Nephron (organoid): ENCODE results near the gene NRBF2.

Source experiments
- H3K27ac Mint-ChIP-seq, 3 experiments: 2 replicates each; pipeline ENCODE4 v1.8.0; 2020; ENCODE audit warnings: mixed read lengths in 3 of 3, mild to moderate bottlenecking in 2 of 3, moderate library complexity in 1 of 3
- H3K27me3 Mint-ChIP-seq: 2 replicates; pipeline ENCODE4 v1.8.0; 2021; ENCODE audit warnings: low read depth, mild to moderate bottlenecking, moderate library complexity, mixed read lengths
- H3K36me3 Mint-ChIP-seq: 2 replicates; pipeline ENCODE4 v1.8.0; 2020; ENCODE audit warnings: low read depth, mixed read lengths
- H3K4me1 Mint-ChIP-seq: 2 replicates; pipeline ENCODE4 v1.8.0; 2020; ENCODE audit warnings: mixed read lengths
- H3K4me3 Mint-ChIP-seq, 3 experiments: 2 replicates each; pipeline ENCODE4 v1.8.0; 2020; ENCODE audit warnings: mild to moderate bottlenecking in 3 of 3, mixed read lengths in 3 of 3, moderate library complexity in 2 of 3
- H3K9me3 Mint-ChIP-seq: 2 replicates; pipeline ENCODE4 v1.8.0; 2020; ENCODE audit warnings: mixed read lengths
- TF ChIP-seq, protein P1 (sequence below), 3 experiments: fragments of 200-600 bp; sonication (generic); IDR thresholded peaks; one replicate each; pipeline ENCODE4 v1.5.0; 2021; ENCODE audit warnings: antibody characterized with exemption in 3 of 3; ENCODE audit not compliant: unreplicated experiment in 3 of 3

Gene NRBF2

GRCh38 chr10:63171926-63172325, 38.8 kb downstream of the NRBF2 start:
- H3K9me3 Mint-ChIP-seq, result no peaks in the 10 kb centered on the region
- TF ChIP-seq, protein P1, sequence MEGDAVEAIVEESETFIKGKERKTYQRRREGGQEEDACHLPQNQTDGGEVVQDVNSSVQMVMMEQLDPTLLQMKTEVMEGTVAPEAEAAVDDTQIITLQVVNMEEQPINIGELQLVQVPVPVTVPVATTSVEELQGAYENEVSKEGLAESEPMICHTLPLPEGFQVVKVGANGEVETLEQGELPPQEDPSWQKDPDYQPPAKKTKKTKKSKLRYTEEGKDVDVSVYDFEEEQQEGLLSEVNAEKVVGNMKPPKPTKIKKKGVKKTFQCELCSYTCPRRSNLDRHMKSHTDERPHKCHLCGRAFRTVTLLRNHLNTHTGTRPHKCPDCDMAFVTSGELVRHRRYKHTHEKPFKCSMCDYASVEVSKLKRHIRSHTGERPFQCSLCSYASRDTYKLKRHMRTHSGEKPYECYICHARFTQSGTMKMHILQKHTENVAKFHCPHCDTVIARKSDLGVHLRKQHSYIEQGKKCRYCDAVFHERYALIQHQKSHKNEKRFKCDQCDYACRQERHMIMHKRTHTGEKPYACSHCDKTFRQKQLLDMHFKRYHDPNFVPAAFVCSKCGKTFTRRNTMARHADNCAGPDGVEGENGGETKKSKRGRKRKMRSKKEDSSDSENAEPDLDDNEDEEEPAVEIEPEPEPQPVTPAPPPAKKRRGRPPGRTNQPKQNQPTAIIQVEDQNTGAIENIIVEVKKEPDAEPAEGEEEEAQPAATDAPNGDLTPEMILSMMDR (IDR thresholded peaks at IDR 0.05; ENCODE audit: unreplicated experiment in 3 of 3), result no peak
- peaks cover 29% of the 10 kb centered on the region for H3K4me1 Mint-ChIP-seq
- H3K4me3 Mint-ChIP-seq, result no peak overlapping the region
- peaks cover 71% of the 10 kb centered on the region for H3K36me3 Mint-ChIP-seq
- no peaks in the 10 kb centered on the region for H3K27me3 Mint-ChIP-seq
- H3K27ac Mint-ChIP-seq, result peak overlapping the region; percentile 62 to 80 (median 78)

- Mint-ChIP-seq H3K9me3 (no peaks in the 10 kb centered on the region), H3K27me3 (no peaks in the 10 kb centered on the region), H3K36me3 (peaks cover 76% of the 10 kb centered on the region), H3K4me1 (peaks cover 28% of the 10 kb centered on the region), H3K4me3 (no peak overlapping the region), H3K27ac (peak overlapping the region; percentile 37 to 78 (median 67))
- TF ChIP-seq, protein P1 (IDR thresholded peaks at IDR 0.05; ENCODE audit: unreplicated experiment in 3 of 3), result no peak
These were observed 40.5 kb downstream of the NRBF2 start for GRCh38 chr10:63173468-63174232.

GRCh38 chr10:63175534-63175933, 42.4 kb downstream of the NRBF2 start:
- no peak overlapping the region for H3K4me3 Mint-ChIP-seq
- H3K27ac Mint-ChIP-seq, result no peak overlapping the region
- no peaks in the 10 kb centered on the region for H3K9me3 Mint-ChIP-seq
- H3K27me3 Mint-ChIP-seq, result no peaks in the 10 kb centered on the region
- peaks cover 71% of the 10 kb centered on the region for H3K36me3 Mint-ChIP-seq
- peaks cover 20% of the 10 kb centered on the region for H3K4me1 Mint-ChIP-seq
- TF ChIP-seq, protein P1 (IDR thresholded peaks at IDR 0.05; ENCODE audit: unreplicated experiment in 3 of 3), result no peak

- Mint-ChIP-seq H3K4me3 (no peak overlapping the region), H3K4me1 (peaks cover 14% of the 10 kb centered on the region)
These were observed 59.7 kb downstream of the NRBF2 start for GRCh38 chr10:63192826-63193225.

GRCh38 chr10:63197344-63198092, 64.4 kb downstream of the NRBF2 start:
- TF ChIP-seq, protein P1 (IDR thresholded peaks at IDR 0.05; ENCODE audit: unreplicated experiment in 3 of 3), result no peak
- H3K9me3 Mint-ChIP-seq, result no peaks in the 10 kb centered on the region
- H3K27ac Mint-ChIP-seq, result peak overlapping the region; percentile 78 to 88 (median 82)
- H3K36me3 Mint-ChIP-seq, result peaks cover 73% of the 10 kb centered on the region
- peaks cover 40% of the 10 kb centered on the region for H3K4me1 Mint-ChIP-seq
- no peak overlapping the region for H3K4me3 Mint-ChIP-seq
- H3K27me3 Mint-ChIP-seq, result no peaks in the 10 kb centered on the region

More at GRCh38 chr10:63192826-63193225, 59.7 kb downstream of the NRBF2 start:
- peak overlapping the region in 2 of 3 experiments; percentile 30 to 68 for H3K27ac Mint-ChIP-seq
- no peaks in the 10 kb centered on the region for H3K27me3 Mint-ChIP-seq
- peaks cover 81% of the 10 kb centered on the region for H3K36me3 Mint-ChIP-seq
- no peaks in the 10 kb centered on the region for H3K9me3 Mint-ChIP-seq
- TF ChIP-seq, protein P1 (IDR thresholded peaks at IDR 0.05; ENCODE audit: unreplicated experiment in 3 of 3), result no peak
